Activated CD4-positive, alpha-beta memory T cell treated with anti-CD3 and anti-CD28 coated beads for 36 hours (primary cell): ENCODE results near the gene MKI67. TPM values are rescaled to one million over a fixed set of nuclear protein-coding genes. Genes with fewer than 3 reads are reported as not detected.

Experiments
- CTCF ChIA-PET: fragments of 350-600 bp; sonication (Branson Sonifier 250); formaldehyde crosslinking; loops from one replicate; lab custom pipeline; 2021; ENCODE audit warnings: antibody characterized with exemption, inconsistent platforms; lab: Charles Lee
- POLR2A ChIA-PET: fragments of 350-600 bp; sonication (Branson Sonifier 250); formaldehyde crosslinking; loops from one replicate; lab custom pipeline; 2021; ENCODE audit warnings: antibody characterized with exemption; lab: Charles Lee
- DNase-seq: peaks from one replicate; pipeline ENCODE4 v3.0.0-alpha.2; 2020
- H3K27ac Mint-ChIP-seq: one replicate; pipeline ENCODE4 v1.8.0; 2021; ENCODE audit warnings: mixed read lengths
- H3K27me3 Mint-ChIP-seq: one replicate; pipeline ENCODE4 v1.8.0; 2021; ENCODE audit warnings: mixed read lengths
- H3K36me3 Mint-ChIP-seq: one replicate; pipeline ENCODE4 v1.8.0; 2021; ENCODE audit warnings: mixed read lengths
- H3K4me1 Mint-ChIP-seq: one replicate; pipeline ENCODE4 v1.8.0; 2021; ENCODE audit warnings: low read depth, mixed read lengths
- H3K4me3 Mint-ChIP-seq: one replicate; pipeline ENCODE4 v1.8.0; 2021; ENCODE audit warnings: mild to moderate bottlenecking, mixed read lengths
- H3K9me3 Mint-ChIP-seq: one replicate; pipeline ENCODE4 v1.8.0; 2021; ENCODE audit warnings: mixed read lengths
- intact Hi-C: fragments of 100-400 bp; cut with micrococcal nuclease; formaldehyde crosslinking; loops from one replicate; pipeline ENCODE4 v1.15.1; 2023
- total RNA-seq, 2 experiments: library from RNA; stranded (reverse); gene quantifications; one replicate each; pipeline ENCODE4 v1.2.3, GENCODE V29; 2021

MKI67 gene
- total RNA-seq, 2 experiments from 2014 or later = 223 to 241 TPM

DNA sequence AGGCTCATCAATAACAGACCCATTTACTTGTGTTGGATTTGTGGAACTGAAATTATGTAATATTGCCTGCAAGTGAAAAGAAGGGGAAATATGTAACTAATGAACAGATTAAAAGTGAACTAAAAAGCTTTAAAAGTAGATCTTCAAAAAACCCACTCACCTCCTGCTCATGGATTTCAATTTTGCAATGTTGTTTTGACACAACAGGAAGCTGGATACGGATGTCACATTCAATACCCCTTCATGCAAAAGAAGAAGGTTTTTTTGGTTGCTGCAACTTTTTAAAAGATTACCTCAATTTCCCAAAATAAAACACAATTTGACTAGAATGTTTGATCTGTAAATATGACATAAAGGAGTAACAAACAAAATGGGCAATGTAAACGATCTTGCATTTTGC, 3.3 kb downstream of the MKI67 start:
- POLR2A ChIA-PET = interaction anchor here (1.1 kb wide), 1 partner anchor 26 kb away, joined by 3 read pairs; no protein-coding TSS in a partner anchor

DNA sequence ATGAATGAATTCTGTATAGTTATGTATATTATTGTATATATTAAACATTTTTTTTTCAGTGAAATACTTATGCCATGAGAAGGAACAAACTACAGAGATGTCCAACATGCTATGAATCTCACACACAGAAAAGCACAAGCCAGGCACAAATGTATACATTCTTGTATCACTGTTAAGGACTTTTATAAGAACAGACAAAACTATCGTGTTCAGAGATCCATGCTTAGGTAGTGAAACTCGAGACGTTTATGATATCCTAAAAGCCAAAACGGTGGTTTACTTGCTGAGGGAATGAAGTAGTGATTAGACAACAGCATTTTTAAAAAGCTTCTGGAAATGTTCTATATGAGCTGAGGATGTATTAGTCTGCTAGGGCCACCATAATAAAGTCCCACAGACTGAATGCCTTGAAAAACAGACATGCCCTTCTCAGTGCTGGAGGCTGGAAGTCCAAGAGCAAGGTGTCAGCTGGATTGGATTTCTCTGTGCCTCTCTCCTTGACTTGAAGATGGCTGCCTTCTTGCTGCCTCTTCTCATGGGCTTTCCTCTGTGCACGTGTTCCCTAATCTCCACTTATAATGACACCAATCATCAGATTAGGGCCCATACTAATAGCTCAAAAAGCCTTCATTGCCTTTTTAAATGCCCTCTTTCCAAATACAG, 4.3 kb downstream of the MKI67 start:
- ChIA-PET POLR2A (interaction anchor here (0.9 to 1.0 kb wide), 2 partner anchors 27 to 41 kb away, joined by 3 read pairs; no protein-coding TSS in a partner anchor), CTCF (interaction anchor here (1.0 kb wide), 1 partner anchor 52 kb away, joined by 4 read pairs; no protein-coding TSS in a partner anchor)
- no peak for DNase-seq
- H3K27me3 Mint-ChIP-seq = peaks cover 19% of the 10 kb centered on the region
- H3K9me3 Mint-ChIP-seq = no peaks in the 10 kb centered on the region
- peaks cover 25% of the 10 kb centered on the region for H3K4me1 Mint-ChIP-seq
- no peak overlapping the region for H3K27ac Mint-ChIP-seq
- peaks cover 71% of the 10 kb centered on the region for H3K36me3 Mint-ChIP-seq
- intact Hi-C loops = no loop called here
- no peak overlapping the region for H3K4me3 Mint-ChIP-seq

More for the DNA sequence above, 3.3 kb downstream of the MKI67 start:
- H3K4me3 Mint-ChIP-seq = no peak overlapping the region
- CTCF ChIA-PET = interaction anchor here (0.5 to 1.1 kb wide), 2 partner anchors 27 to 37 kb away, joined by 3 to 4 read pairs; no protein-coding TSS in a partner anchor
- H3K36me3 Mint-ChIP-seq = peaks cover 66% of the 10 kb centered on the region
- H3K27ac Mint-ChIP-seq = no peak overlapping the region
- peaks cover 29% of the 10 kb centered on the region for H3K4me1 Mint-ChIP-seq
- no peaks in the 10 kb centered on the region for H3K9me3 Mint-ChIP-seq
- intact Hi-C loops = no loop called here
- peaks cover 19% of the 10 kb centered on the region for H3K27me3 Mint-ChIP-seq
- DNase-seq = no peak

- H3K4me1 Mint-ChIP-seq = peaks cover 7% of the 10 kb centered on the region
- H3K4me3 Mint-ChIP-seq = no peak overlapping the region
- H3K36me3 Mint-ChIP-seq = peaks cover 81% of the 10 kb centered on the region
- ChIA-PET POLR2A (interaction anchor here (1.2 kb wide), 1 partner anchor 14 kb away, joined by 3 read pairs; no protein-coding TSS in a partner anchor), CTCF (interaction anchor here (1.3 kb wide), 1 partner anchor 82 kb away, joined by 4 read pairs; no protein-coding TSS in a partner anchor)
- H3K27ac Mint-ChIP-seq = no peak overlapping the region
- no peaks in the 10 kb centered on the region for H3K27me3 Mint-ChIP-seq
- intact Hi-C loops = no loop called here
- no peak for DNase-seq
- H3K9me3 Mint-ChIP-seq = no peaks in the 10 kb centered on the region
Observed at GRCh38 chr10:128116851-128117615, 9.2 kb downstream of the MKI67 start.

GRCh38 chr10:128116187-128116586, 10.0 kb downstream of the MKI67 start:
- CTCF ChIA-PET = interaction anchor here (1.3 to 1.6 kb wide), 2 partner anchors 34 to 81 kb away, joined by 3 to 4 read pairs; no protein-coding TSS in a partner anchor
- Mint-ChIP-seq H3K36me3 (peaks cover 85% of the 10 kb centered on the region), H3K27me3 (no peaks in the 10 kb centered on the region), H3K27ac (no peak overlapping the region), H3K4me3 (no peak overlapping the region), H3K4me1 (peaks cover 4% of the 10 kb centered on the region), H3K9me3 (no peaks in the 10 kb centered on the region)
- POLR2A ChIA-PET = interaction anchor here (1.2 kb wide), 1 partner anchor 13 kb away, joined by 3 read pairs; no protein-coding TSS in a partner anchor
- no peak for DNase-seq
- intact Hi-C loops = no loop called here

- POLR2A ChIA-PET = no interaction called here
- H3K36me3 Mint-ChIP-seq = peaks cover 85% of the 10 kb centered on the region
Observed at GRCh38 chr10:128115356-128115755, 10.9 kb downstream of the MKI67 start.

DNA sequence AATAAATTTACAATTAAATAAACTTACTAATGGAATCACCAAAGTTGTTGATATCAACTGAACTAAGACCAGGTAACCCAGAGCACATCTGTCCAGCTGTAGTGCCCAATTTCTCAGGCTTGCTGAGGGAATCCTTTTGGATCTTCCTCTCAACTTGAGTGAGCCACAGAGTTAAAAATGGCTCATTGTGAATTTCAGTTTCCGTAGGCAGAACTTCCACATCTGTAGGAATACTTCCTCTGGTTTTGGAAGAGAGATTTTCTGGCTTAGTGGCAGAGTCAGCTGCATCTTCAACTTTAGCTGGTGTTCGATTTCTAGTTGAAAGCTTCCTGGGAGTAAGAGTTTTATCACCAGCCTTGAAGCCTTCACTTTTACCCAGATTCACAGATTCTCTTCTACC, 11.3 kb downstream of the MKI67 start:
- no peaks in the 10 kb centered on the region for H3K27me3 Mint-ChIP-seq
- no peak overlapping the region for H3K4me3 Mint-ChIP-seq
- DNase-seq = no peak
- no peaks in the 10 kb centered on the region for H3K9me3 Mint-ChIP-seq
- CTCF ChIA-PET = interaction anchor here (0.6 to 1.6 kb wide), 3 partner anchors 36 to 112 kb away, joined by 3 to 4 read pairs (median 3); no protein-coding TSS in a partner anchor
- intact Hi-C loops = no loop called here
- POLR2A ChIA-PET = no interaction called here
- peaks cover 86% of the 10 kb centered on the region for H3K36me3 Mint-ChIP-seq
- H3K27ac Mint-ChIP-seq = no peak overlapping the region
- H3K4me1 Mint-ChIP-seq = no peaks in the 10 kb centered on the region

More at GRCh38 chr10:128115356-128115755, 10.9 kb downstream of the MKI67 start:
- intact Hi-C loops = no loop called here
- Mint-ChIP-seq H3K4me1 (no peaks in the 10 kb centered on the region), H3K4me3 (no peak overlapping the region), H3K27ac (no peak overlapping the region), H3K9me3 (no peaks in the 10 kb centered on the region), H3K27me3 (no peaks in the 10 kb centered on the region)
- no peak for DNase-seq
- CTCF ChIA-PET = interaction anchor here (0.6 to 1.6 kb wide), 3 partner anchors 35 to 113 kb away, joined by 3 to 4 read pairs (median 3); no protein-coding TSS in a partner anchor

- Mint-ChIP-seq H3K36me3 (peaks cover 72% of the 10 kb centered on the region), H3K4me1 (no peaks in the 10 kb centered on the region), H3K27me3 (no peaks in the 10 kb centered on the region), H3K4me3 (no peak overlapping the region), H3K27ac (no peak overlapping the region), H3K9me3 (no peaks in the 10 kb centered on the region)
- CTCF ChIA-PET = no interaction called here
- POLR2A ChIA-PET = interaction anchor here (1.1 to 1.3 kb wide), 2 partner anchors 12 to 129 kb away, joined by 3 to 5 read pairs; no protein-coding TSS in a partner anchor
- no peak for DNase-seq
- intact Hi-C loops = no loop called here
Observed at GRCh38 chr10:128113026-128113425, 13.2 kb downstream of the MKI67 start.

GRCh38 chr10:128111696-128112095, 14.5 kb downstream of the MKI67 start:
- ChIA-PET CTCF (interaction anchor here (1.1 to 1.3 kb wide), 2 partner anchors 32 to 39 kb away, joined by 3 read pairs; no protein-coding TSS in a partner anchor), POLR2A (no interaction called here)
- Mint-ChIP-seq H3K27ac (no peak overlapping the region), H3K9me3 (no peaks in the 10 kb centered on the region), H3K4me3 (no peak overlapping the region), H3K36me3 (peaks cover 67% of the 10 kb centered on the region), H3K4me1 (no peaks in the 10 kb centered on the region), H3K27me3 (no peaks in the 10 kb centered on the region)
- DNase-seq = no peak
- intact Hi-C loops = no loop called here

GRCh38 chr10:128110339-128110738, 15.9 kb downstream of the MKI67 start:
- Mint-ChIP-seq H3K27ac (no peak overlapping the region), H3K4me3 (no peak overlapping the region), H3K9me3 (no peaks in the 10 kb centered on the region), H3K36me3 (peaks cover 54% of the 10 kb centered on the region), H3K27me3 (no peaks in the 10 kb centered on the region), H3K4me1 (no peaks in the 10 kb centered on the region)
- no peak for DNase-seq
- ChIA-PET POLR2A (no interaction called here), CTCF (interaction anchor here (1.3 kb wide), 1 partner anchor 31 kb away, joined by 3 read pairs; no protein-coding TSS in a partner anchor)
- intact Hi-C loops = no loop called here

- ChIA-PET CTCF (interaction anchor here (1.1 kb wide), 1 partner anchor 74 kb away, joined by 3 read pairs; no protein-coding TSS in a partner anchor), POLR2A (no interaction called here)
- Mint-ChIP-seq H3K9me3 (no peaks in the 10 kb centered on the region), H3K4me1 (peaks cover 4% of the 10 kb centered on the region), H3K4me3 (no peak overlapping the region), H3K27ac (no peak overlapping the region), H3K27me3 (no peaks in the 10 kb centered on the region), H3K36me3 (peaks cover 48% of the 10 kb centered on the region)
- DNase-seq = no peak
- intact Hi-C loops = no loop called here
Observed at GRCh38 chr10:128109707-128110106, 16.5 kb downstream of the MKI67 start.

DNA sequence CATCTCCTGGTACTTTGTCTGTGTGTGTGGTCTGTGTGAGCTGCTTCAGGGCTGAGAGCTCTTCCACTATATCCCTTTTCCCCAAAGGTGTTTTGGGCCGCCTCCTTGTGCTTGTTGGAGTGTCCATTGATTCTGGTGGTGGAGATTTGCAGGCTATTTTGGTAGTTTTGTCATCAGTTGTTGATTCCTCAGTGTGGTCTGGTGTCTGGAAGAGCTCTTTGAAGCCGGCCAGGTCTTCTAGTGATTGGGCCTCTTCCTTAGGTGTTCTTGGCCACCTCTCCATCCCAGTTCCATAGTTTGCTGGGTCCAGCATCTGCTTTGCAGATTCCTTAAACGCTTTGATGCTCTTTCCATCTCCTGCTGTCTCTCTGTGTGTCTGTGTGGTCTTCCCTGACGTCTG, 20.8 kb downstream of the MKI67 start:
- POLR2A ChIA-PET = interaction anchor here (0.8 kb wide), 1 partner anchor 8 kb away, joined by 3 read pairs; no protein-coding TSS in a partner anchor
- Mint-ChIP-seq H3K27me3 (no peaks in the 10 kb centered on the region), H3K4me1 (peaks cover 12% of the 10 kb centered on the region), H3K27ac (no peak overlapping the region), H3K36me3 (peaks cover 36% of the 10 kb centered on the region), H3K9me3 (no peaks in the 10 kb centered on the region), H3K4me3 (no peak overlapping the region)
- CTCF ChIA-PET = interaction anchor here (0.8 to 1.3 kb wide), 3 partner anchors 27 to 93 kb away, joined by 3 to 4 read pairs (median 3); no protein-coding TSS in a partner anchor
- no peak for DNase-seq
- intact Hi-C loops = no loop called here
